ENCODE data around the gene CHRNA5.

- TF ChIP-seq PKNOX1 (IDR thresholded peaks at IDR 0.05) = no peak
- no peak for TF ChIP-seq SP1 (IDR thresholded peaks at IDR 0.05)
- no peak for TF ChIP-seq FOXK2 (IDR thresholded peaks at IDR 0.05)
- TF ChIP-seq BHLHE40 (IDR thresholded peaks at IDR 0.05; ENCODE audit: borderline replicate concordance) = no peak
- no peak for TF ChIP-seq FOXA1 (IDR thresholded peaks at IDR 0.05)
- no peak for TF ChIP-seq FOXM1 (IDR thresholded peaks at IDR 0.05; ENCODE audit: borderline replicate concordance)
- TF ChIP-seq SUZ12 (IDR thresholded peaks at IDR 0.05) = no peak
- TF ChIP-seq NFRKB (IDR thresholded peaks at IDR 0.05) = no peak
These were observed 5.4 kb downstream of the CHRNA5 start for GRCh38 chr15:78570710-78571109.
